OCI-LY3 (cell line): Measurements from ENCODE around the gene GPR18.
A peak's percentile ranks its signal among the peaks of the same experiment; 100 is the strongest.

ENCODE experiments used
- H2AFZ ChIP-seq: fragments of 200-600, 300-600 bp; shearing (Covaris generic); 2 replicates; pipeline ENCODE4 v1.6.0; 2014; ENCODE audit warnings: antibody characterized with exemption, low read depth, low read length
- H3K27ac ChIP-seq: fragments of 200-600, 300-600 bp; sonication (generic); 2 replicates; pipeline ENCODE4 v1.5.1; 2014; ENCODE audit warnings: mild to moderate bottlenecking, low read length, moderate library complexity, mixed read lengths
- H3K27me3 ChIP-seq: fragments of 200-600, 300-600 bp; sonication (generic); 2 replicates; pipeline ENCODE4 v1.6.1; 2014; ENCODE audit warnings: low read depth, low read length, mixed read lengths
- H3K36me3 ChIP-seq: fragments of 200-600, 300-600 bp; sonication (generic); replicated peaks from 2 replicates; pipeline ENCODE3; 2014; ENCODE audit warnings: low read depth, low read length, mixed read lengths
- H3K4me1 ChIP-seq: fragments of 300-600, 200-600 bp; sonication (generic); 2 replicates; pipeline ENCODE4 v1.6.1; 2014; ENCODE audit warnings: low read length, mixed read lengths
- H3K4me2 ChIP-seq: fragments of 200-600, 300-600 bp; sonication (generic); 2 replicates; pipeline ENCODE4 v1.6.1; 2014; ENCODE audit warnings: low read length, mixed read lengths
- H3K4me3 ChIP-seq: fragments of 300-600, 200-600 bp; sonication (generic); 2 replicates; pipeline ENCODE4 v1.5.1; 2014; ENCODE audit warnings: antibody characterized with exemption, mild to moderate bottlenecking, low read length, moderate library complexity
- H3K79me2 ChIP-seq: fragments of 300-600, 200-600 bp; shearing (Covaris generic); 2 replicates; pipeline ENCODE4 v1.6.1; 2014; ENCODE audit warnings: mild to moderate bottlenecking, low read length, mixed read lengths
- H3K9ac ChIP-seq: fragments of 300-600, 200-600 bp; shearing (Covaris generic); 2 replicates; pipeline ENCODE4 v1.6.0; 2014; ENCODE audit warnings: mild to moderate bottlenecking, low read length, moderate library complexity
- H3K9me3 ChIP-seq: fragments of 200-600, 300-600 bp; shearing (Covaris generic); 2 replicates; pipeline ENCODE4 v1.6.1; 2014; ENCODE audit warnings: low read length, mixed read lengths; ENCODE audit not compliant: insufficient read depth
- H4K20me1 ChIP-seq: fragments of 200-600, 300-600 bp; sonication (generic); 2 replicates; pipeline ENCODE4 v1.6.1; 2016; ENCODE audit warnings: low read length, mixed read lengths; ENCODE audit not compliant: insufficient read depth
- CTCF ChIP-seq: fragments of 200-600, 300-600 bp; sonication (generic); IDR thresholded peaks from 2 replicates; pipeline ENCODE4 v1.5.1; 2014; ENCODE audit warnings: antibody characterized with exemption, low read length, low read depth
- EZH2phosphoT487 ChIP-seq: fragments of 200-600 bp; shearing (Covaris generic); IDR thresholded peaks from 2 replicates; pipeline ENCODE4 v1.6.1; 2018; ENCODE audit warnings: antibody characterized with exemption, mixed run types, low read depth

GPR18 gene

GRCh38 chr13:99288089-99288488 lies 29.9 kb upstream of the GPR18 start:
- Histone ChIP-seq H3K36me3 (peaks cover 17% of the 10 kb centered on the region), H3K4me1 (peaks cover 51% of the 10 kb centered on the region), H3K4me2 (peak overlapping the region; percentile 58), H3K27me3 (no peaks in the 10 kb centered on the region), H2AFZ (no peak overlapping the region), H3K79me2 (peaks cover 23% of the 10 kb centered on the region; the same call in 1 of the 2 replicates), H3K9me3 (no peaks in the 10 kb centered on the region), H3K9ac (no peak overlapping the region), H3K27ac (peak overlapping the region; percentile 57), H3K4me3 (peak overlapping the region; percentile 10; the same call in 1 of the 2 replicates), H4K20me1 (peaks cover 36% of the 10 kb centered on the region; the same call in 1 of the 2 replicates)
- peak; percentile 86 for TF ChIP-seq EZH2phosphoT487
- no peak for TF ChIP-seq CTCF

GRCh38 chr13:99287551-99287950 lies 29.4 kb upstream of the GPR18 start:
- H3K27me3 ChIP-seq = no peaks in the 10 kb centered on the region
- H3K4me2 ChIP-seq = peak overlapping the region; percentile 58
- H2AFZ ChIP-seq = no peak overlapping the region
- peaks cover 19% of the 10 kb centered on the region; the same call in 1 of the 2 replicates for H3K79me2 ChIP-seq
- peak overlapping the region; percentile 3; the same call in 1 of the 2 replicates for H3K4me3 ChIP-seq
- peak overlapping the region; percentile 57 for H3K27ac ChIP-seq
- H4K20me1 ChIP-seq = peaks cover 30% of the 10 kb centered on the region; the same call in 1 of the 2 replicates
- no peak overlapping the region; the same call in 1 of the 2 replicates for H3K9ac ChIP-seq
- no peaks in the 10 kb centered on the region for H3K9me3 ChIP-seq
- H3K36me3 ChIP-seq = peaks cover 11% of the 10 kb centered on the region
- no peak for TF ChIP-seq EZH2phosphoT487
- TF ChIP-seq CTCF = no peak
- peaks cover 56% of the 10 kb centered on the region for H3K4me1 ChIP-seq

- Histone ChIP-seq H4K20me1 (peaks cover 22% of the 10 kb centered on the region), H3K27me3 (no peaks in the 10 kb centered on the region), H2AFZ (no peak overlapping the region), H3K4me3 (no peak overlapping the region), H3K9me3 (no peaks in the 10 kb centered on the region), H3K27ac (no peak overlapping the region), H3K36me3 (peaks cover 4% of the 10 kb centered on the region), H3K4me1 (peaks cover 68% of the 10 kb centered on the region), H3K79me2 (0 out of 2 replicates have a peak, but pooled peaks cover 15% of the 10 kb centered on the region), H3K9ac (no peak overlapping the region), H3K4me2 (no peak overlapping the region)
- TF ChIP-seq EZH2phosphoT487 = no peak
These were observed 27.4 kb upstream of the GPR18 start for GRCh38 chr13:99285432-99286182.

GRCh38 chr13:99282264-99283231 lies 24.4 kb upstream of the GPR18 start:
- Histone ChIP-seq H3K27ac (peak overlapping the region; percentile 83), H3K9me3 (no peaks in the 10 kb centered on the region), H3K36me3 (peaks cover 14% of the 10 kb centered on the region), H3K27me3 (peaks cover 16% of the 10 kb centered on the region), H3K4me1 (peaks cover 50% of the 10 kb centered on the region), H4K20me1 (peaks cover 5% of the 10 kb centered on the region), H3K4me3 (peak overlapping the region; percentile 44), H3K9ac (peak overlapping the region; percentile 17; the same call in 1 of the 2 replicates), H3K79me2 (no peaks in the 10 kb centered on the region), H2AFZ (no peak overlapping the region), H3K4me2 (peak overlapping the region; percentile 70)
- TF ChIP-seq CTCF = no peak
- TF ChIP-seq EZH2phosphoT487 = peak; percentile 76
